Neural cell (in vitro differentiated cells): ENCODE measurements around the gene ASB6. TPM values are rescaled to one million over a fixed set of nuclear protein-coding genes. Genes with fewer than 3 reads are reported as not detected.

Experiments
- H2AFZ ChIP-seq: fragments of 200-600, 300-800 bp; sonication (generic), shearing (Covaris generic); 2 replicates; pipeline ENCODE4 v1.6.0; 2014; ENCODE audit warnings: low read depth, mild to moderate bottlenecking, antibody characterized with exemption, low read length, moderate library complexity
- H3F3A ChIP-seq: fragments of 200-600 bp; shearing (Covaris generic); 2 replicates; pipeline ENCODE4 v1.6.1; 2016; ENCODE audit warnings: mild to moderate bottlenecking, moderate library complexity, mixed read lengths, antibody characterized with exemption, low read length; ENCODE audit not compliant: insufficient read depth, poor library complexity, severe bottlenecking
- H3K27ac ChIP-seq: fragments of 200-600, 300-800 bp; sonication (generic), shearing (Covaris generic); 2 replicates; pipeline ENCODE4 v1.5.1; 2014; ENCODE audit warnings: mild to moderate bottlenecking, low read length, moderate library complexity
- H3K27me3 ChIP-seq: fragments of 300-800, 200-600 bp; sonication (generic), shearing (Covaris generic); 2 replicates; pipeline ENCODE4 v1.6.0; 2014; ENCODE audit warnings: mild to moderate bottlenecking, low read depth, low read length, moderate library complexity; ENCODE audit not compliant: insufficient read depth
- H3K36me3 ChIP-seq: fragments of 300-800, 200-600 bp; sonication (generic), shearing (Covaris generic); 2 replicates; pipeline ENCODE4 v1.5.1; 2014; ENCODE audit warnings: mild to moderate bottlenecking, antibody characterized with exemption, low read length, moderate library complexity; ENCODE audit not compliant: insufficient read depth
- H3K4me2 ChIP-seq: fragments of 300-800, 200-600 bp; sonication (generic), shearing (Covaris generic); 2 replicates; pipeline ENCODE4 v1.6.0; 2014; ENCODE audit warnings: mild to moderate bottlenecking, low read length
- H3K4me3 ChIP-seq: fragments of 300-800, 200-600 bp; sonication (generic), shearing (Covaris generic); 2 replicates; pipeline ENCODE4 v1.5.1; 2014; ENCODE audit warnings: mild to moderate bottlenecking, low read length, moderate library complexity
- H3K79me2 ChIP-seq: fragments of 200-600 bp; shearing (Covaris generic); replicated peaks from 2 replicates; pipeline ENCODE4 v1.6.0; 2014; ENCODE audit warnings: mild to moderate bottlenecking, low read length, moderate library complexity; ENCODE audit not compliant: insufficient read depth
- H3K9ac ChIP-seq: fragments of 300-800, 200-600 bp; sonication (generic), shearing (Covaris generic); 2 replicates; pipeline ENCODE4 v1.6.1; 2016; ENCODE audit warnings: mild to moderate bottlenecking, low read length, mixed read lengths
- H3K9me2 ChIP-seq: fragments of 200-600 bp; shearing (Covaris generic); 2 replicates; pipeline ENCODE4 v1.6.1; 2016; ENCODE audit warnings: mild to moderate bottlenecking, low read length, mixed read lengths; ENCODE audit not compliant: insufficient read depth
- H3K9me3 ChIP-seq: fragments of 200-600, 300-800 bp; sonication (generic), shearing (Covaris generic); 2 replicates; pipeline ENCODE4 v1.6.1; 2016; ENCODE audit warnings: mild to moderate bottlenecking, mixed run types, low read length, moderate library complexity, mixed read lengths
- H4K20me1 ChIP-seq: fragments of 200-600 bp; shearing (Covaris generic); 2 replicates; pipeline ENCODE4 v1.6.1; 2016; ENCODE audit warnings: mild to moderate bottlenecking, mixed run types; ENCODE audit not compliant: insufficient read depth
- EP300 ChIP-seq: fragments of 450-650 bp; conservative IDR thresholded peaks from 2 replicates; pipeline ENCODE4 v1.6.1; 2014; ENCODE audit warnings: antibody characterized with exemption, mild to moderate bottlenecking, moderate library complexity; ENCODE audit not compliant: poor library complexity, severe bottlenecking
- EZH2 ChIP-seq: fragments of 200-600, 300-800 bp; shearing (Covaris generic), sonication (generic); IDR thresholded peaks from 2 replicates; pipeline ENCODE4 v1.6.1; 2014; ENCODE audit warnings: antibody characterized with exemption, low read length, borderline replicate concordance, mild to moderate bottlenecking; ENCODE audit not compliant: insufficient read depth, poor library complexity, severe bottlenecking
- MXI1 ChIP-seq: fragments of 450-650 bp; conservative IDR thresholded peaks from 2 replicates; pipeline ENCODE4 v1.6.1; 2014; ENCODE audit warnings: antibody characterized with exemption, mild to moderate bottlenecking; ENCODE audit not compliant: poor library complexity, severe bottlenecking
- POLR2AphosphoS5 ChIP-seq: IDR thresholded peaks from 2 replicates; pipeline ENCODE4 v1.6.1; 2012
- RAD21 ChIP-seq: fragments of 450-650 bp; conservative IDR thresholded peaks from 2 replicates; pipeline ENCODE4 v1.6.1; 2014; ENCODE audit warnings: antibody characterized with exemption, mild to moderate bottlenecking, moderate library complexity
- SMC3 ChIP-seq: fragments of 450-650 bp; conservative IDR thresholded peaks from 2 replicates; pipeline ENCODE4 v1.6.1; 2014; ENCODE audit warnings: antibody characterized with exemption, mild to moderate bottlenecking, moderate library complexity; ENCODE audit not compliant: poor library complexity
- TAF1 ChIP-seq: IDR thresholded peaks from 2 replicates; pipeline ENCODE4 v1.6.1; 2012; ENCODE audit warnings: low read depth
- polyA plus RNA-seq: library from polyadenylated mRNA; depleted of rRNA; stranded (reverse); fragments of >200 nt; gene quantifications from 2 replicates; pipeline ENCODE4 v1.2.3, GENCODE V29; 2014
- TF ChIP-seq, protein P1 (sequence below): IDR thresholded peaks from 2 replicates; pipeline ENCODE4 v1.6.1; 2012; ENCODE audit warnings: borderline replicate concordance
- TF ChIP-seq, protein P2 (sequence below): fragments of 450-650 bp; IDR thresholded peaks from 2 replicates; pipeline ENCODE4 v1.5.1; 2014; ENCODE audit warnings: antibody characterized with exemption, mild to moderate bottlenecking, moderate library complexity; ENCODE audit not compliant: poor library complexity, severe bottlenecking

The ASB6 gene
- polyA plus RNA-seq, 1 donor from 2014 or later, result 18.4 TPM

DNA sequence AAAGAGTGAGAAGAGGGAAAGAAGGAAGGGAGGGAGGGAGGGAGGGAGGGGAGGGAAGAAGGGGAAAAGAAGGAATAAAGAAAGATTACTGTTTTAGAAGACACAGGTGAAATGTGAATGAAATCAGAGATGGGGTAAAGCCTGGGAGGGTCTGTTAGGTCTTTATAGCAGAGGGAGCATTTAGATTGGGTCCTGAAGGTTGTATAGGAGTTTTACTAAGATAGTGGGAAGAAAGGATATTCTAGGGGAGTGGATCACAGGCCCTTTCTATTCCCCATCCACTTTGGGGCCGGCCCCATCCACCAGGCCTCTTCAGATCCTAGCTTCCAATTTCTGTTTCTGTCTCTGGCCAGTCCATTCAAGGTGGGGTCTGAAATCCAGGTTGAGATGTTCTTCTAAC lies 56.6 kb downstream of the ASB6 start:
- no peaks in the 10 kb centered on the region for H3K9me2 ChIP-seq
- no peaks in the 10 kb centered on the region for H3K9me3 ChIP-seq
- H3F3A ChIP-seq, result no peaks in the 10 kb centered on the region
- no peak overlapping the region for H3K9ac ChIP-seq
- H4K20me1 ChIP-seq, result no peaks in the 10 kb centered on the region
- no peaks in the 10 kb centered on the region for H3K36me3 ChIP-seq
- no peak overlapping the region for H3K27ac ChIP-seq
- H3K4me2 ChIP-seq, result no peak overlapping the region
- no peak overlapping the region for H3K4me3 ChIP-seq
- H3K79me2 ChIP-seq, result no peaks in the 10 kb centered on the region
- no peak overlapping the region for H2AFZ ChIP-seq
- TF ChIP-seq, protein P1, sequence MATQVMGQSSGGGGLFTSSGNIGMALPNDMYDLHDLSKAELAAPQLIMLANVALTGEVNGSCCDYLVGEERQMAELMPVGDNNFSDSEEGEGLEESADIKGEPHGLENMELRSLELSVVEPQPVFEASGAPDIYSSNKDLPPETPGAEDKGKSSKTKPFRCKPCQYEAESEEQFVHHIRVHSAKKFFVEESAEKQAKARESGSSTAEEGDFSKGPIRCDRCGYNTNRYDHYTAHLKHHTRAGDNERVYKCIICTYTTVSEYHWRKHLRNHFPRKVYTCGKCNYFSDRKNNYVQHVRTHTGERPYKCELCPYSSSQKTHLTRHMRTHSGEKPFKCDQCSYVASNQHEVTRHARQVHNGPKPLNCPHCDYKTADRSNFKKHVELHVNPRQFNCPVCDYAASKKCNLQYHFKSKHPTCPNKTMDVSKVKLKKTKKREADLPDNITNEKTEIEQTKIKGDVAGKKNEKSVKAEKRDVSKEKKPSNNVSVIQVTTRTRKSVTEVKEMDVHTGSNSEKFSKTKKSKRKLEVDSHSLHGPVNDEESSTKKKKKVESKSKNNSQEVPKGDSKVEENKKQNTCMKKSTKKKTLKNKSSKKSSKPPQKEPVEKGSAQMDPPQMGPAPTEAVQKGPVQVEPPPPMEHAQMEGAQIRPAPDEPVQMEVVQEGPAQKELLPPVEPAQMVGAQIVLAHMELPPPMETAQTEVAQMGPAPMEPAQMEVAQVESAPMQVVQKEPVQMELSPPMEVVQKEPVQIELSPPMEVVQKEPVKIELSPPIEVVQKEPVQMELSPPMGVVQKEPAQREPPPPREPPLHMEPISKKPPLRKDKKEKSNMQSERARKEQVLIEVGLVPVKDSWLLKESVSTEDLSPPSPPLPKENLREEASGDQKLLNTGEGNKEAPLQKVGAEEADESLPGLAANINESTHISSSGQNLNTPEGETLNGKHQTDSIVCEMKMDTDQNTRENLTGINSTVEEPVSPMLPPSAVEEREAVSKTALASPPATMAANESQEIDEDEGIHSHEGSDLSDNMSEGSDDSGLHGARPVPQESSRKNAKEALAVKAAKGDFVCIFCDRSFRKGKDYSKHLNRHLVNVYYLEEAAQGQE, result no peak
- TF ChIP-seq SMC3 (no peak), POLR2AphosphoS5 (no peak), EP300 (no peak), MXI1 (no peak), RAD21 (no peak), TAF1 (no peak), EZH2 (no peak)
- TF ChIP-seq, protein P2, sequence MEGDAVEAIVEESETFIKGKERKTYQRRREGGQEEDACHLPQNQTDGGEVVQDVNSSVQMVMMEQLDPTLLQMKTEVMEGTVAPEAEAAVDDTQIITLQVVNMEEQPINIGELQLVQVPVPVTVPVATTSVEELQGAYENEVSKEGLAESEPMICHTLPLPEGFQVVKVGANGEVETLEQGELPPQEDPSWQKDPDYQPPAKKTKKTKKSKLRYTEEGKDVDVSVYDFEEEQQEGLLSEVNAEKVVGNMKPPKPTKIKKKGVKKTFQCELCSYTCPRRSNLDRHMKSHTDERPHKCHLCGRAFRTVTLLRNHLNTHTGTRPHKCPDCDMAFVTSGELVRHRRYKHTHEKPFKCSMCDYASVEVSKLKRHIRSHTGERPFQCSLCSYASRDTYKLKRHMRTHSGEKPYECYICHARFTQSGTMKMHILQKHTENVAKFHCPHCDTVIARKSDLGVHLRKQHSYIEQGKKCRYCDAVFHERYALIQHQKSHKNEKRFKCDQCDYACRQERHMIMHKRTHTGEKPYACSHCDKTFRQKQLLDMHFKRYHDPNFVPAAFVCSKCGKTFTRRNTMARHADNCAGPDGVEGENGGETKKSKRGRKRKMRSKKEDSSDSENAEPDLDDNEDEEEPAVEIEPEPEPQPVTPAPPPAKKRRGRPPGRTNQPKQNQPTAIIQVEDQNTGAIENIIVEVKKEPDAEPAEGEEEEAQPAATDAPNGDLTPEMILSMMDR, result no peak
- no peaks in the 10 kb centered on the region for H3K27me3 ChIP-seq

Other genes starting within 250 kb of the ASB6 start
- not detected in 2 replicates for gene C9orf50, start 21.1 kb downstream of the ASB6 start, polyA plus RNA-seq
- gene NTMT1, start 16.0 kb downstream of the ASB6 start, polyA plus RNA-seq, result 35.9 and 57.1 TPM in 2 replicates
- not detected in 2 replicates for gene PRRX2, start 23.5 kb upstream of the ASB6 start, polyA plus RNA-seq
- 0.63 and 1.2 TPM in 2 replicates for gene PTGES, start 110.9 kb upstream of the ASB6 start, polyA plus RNA-seq
- 50.0 and 52.2 TPM in 2 replicates for gene TOR1B, start 161.0 kb upstream of the ASB6 start, polyA plus RNA-seq
- gene TOR1A, start 182.0 kb upstream of the ASB6 start, polyA plus RNA-seq, result 56.3 and 61.8 TPM in 2 replicates
- gene C9orf78, start 193.1 kb upstream of the ASB6 start, polyA plus RNA-seq, result 69.5 and 91.3 TPM in 2 replicates
- 34.8 and 39.8 TPM in 2 replicates for gene USP20, start 193.3 kb upstream of the ASB6 start, polyA plus RNA-seq